ENCODE data around the gene SNRPA1.

GRCh38 chr15:101337976-101338375 is 42.9 kb upstream of the SNRPA1 start:
- TF ChIP-seq POLR2A (IDR thresholded peaks at IDR 0.05; ENCODE audit: low read depth, low read length) (no peak), MAX (IDR thresholded peaks at IDR 0.05; ENCODE audit: insufficient read depth, insufficient read length) (no peak), POLR2AphosphoS5 (IDR thresholded peaks at IDR 0.05; ENCODE audit: insufficient read depth, low read depth, low read length) (no peak), CTCF (IDR thresholded peaks at IDR 0.05; ENCODE audit: extremely low read depth in 1 of 2, insufficient read depth in 1 of 2, low read depth in 1 of 2, low read length in 2 of 2) (no peak), EZH2 (IDR thresholded peaks at IDR 0.05; ENCODE audit: borderline replicate concordance, low read depth, low read length, severe bottlenecking) (no peak), GATA2 (IDR thresholded peaks at IDR 0.05; ENCODE audit: insufficient read depth, insufficient read length, low read depth, low read length) (no peak)

Measured in endothelial cell of umbilical vein (primary cell).